Gastrocnemius medialis (tissue), 4 donors: Measurements from ENCODE around the gene TRHDE.

Experiments used
- POLR2A ChIP-seq, 2 donors: fragments of 450-650 bp; IDR thresholded peaks; one replicate each; pipeline ENCODE4 v1.6.1; 2017; ENCODE audit warnings: antibody characterized with exemption in 2 of 2, mild to moderate bottlenecking in 2 of 2, moderate library complexity in 2 of 2
- TF ChIP-seq, protein P1 (sequence below), 5 experiments: fragments of 450-650 bp in 3 of 5; fragments of 200-600 bp in 2 of 5; sonication (generic) in 2 of 5; IDR thresholded peaks in 4 of 5; conservative IDR thresholded peaks in 1 of 5; 1 replicate in 4 of 5; 2 replicates in 1 of 5; pipeline ENCODE4 v1.5.1; 2016 to 2019; ENCODE audit warnings: antibody characterized with exemption in 5 of 5, mild to moderate bottlenecking in 3 of 5, moderate library complexity in 3 of 5

GRCh38 chr12:72511498-72511897 lies 239.3 kb downstream of the TRHDE start:
- TF ChIP-seq, protein P1, sequence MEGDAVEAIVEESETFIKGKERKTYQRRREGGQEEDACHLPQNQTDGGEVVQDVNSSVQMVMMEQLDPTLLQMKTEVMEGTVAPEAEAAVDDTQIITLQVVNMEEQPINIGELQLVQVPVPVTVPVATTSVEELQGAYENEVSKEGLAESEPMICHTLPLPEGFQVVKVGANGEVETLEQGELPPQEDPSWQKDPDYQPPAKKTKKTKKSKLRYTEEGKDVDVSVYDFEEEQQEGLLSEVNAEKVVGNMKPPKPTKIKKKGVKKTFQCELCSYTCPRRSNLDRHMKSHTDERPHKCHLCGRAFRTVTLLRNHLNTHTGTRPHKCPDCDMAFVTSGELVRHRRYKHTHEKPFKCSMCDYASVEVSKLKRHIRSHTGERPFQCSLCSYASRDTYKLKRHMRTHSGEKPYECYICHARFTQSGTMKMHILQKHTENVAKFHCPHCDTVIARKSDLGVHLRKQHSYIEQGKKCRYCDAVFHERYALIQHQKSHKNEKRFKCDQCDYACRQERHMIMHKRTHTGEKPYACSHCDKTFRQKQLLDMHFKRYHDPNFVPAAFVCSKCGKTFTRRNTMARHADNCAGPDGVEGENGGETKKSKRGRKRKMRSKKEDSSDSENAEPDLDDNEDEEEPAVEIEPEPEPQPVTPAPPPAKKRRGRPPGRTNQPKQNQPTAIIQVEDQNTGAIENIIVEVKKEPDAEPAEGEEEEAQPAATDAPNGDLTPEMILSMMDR (IDR thresholded peaks at IDR 0.05 in 4 of 5, conservative IDR thresholded peaks at IDR 0.05 in 1 of 5) = no peak
- no peak for TF ChIP-seq POLR2A (IDR thresholded peaks at IDR 0.05)
